ENCODE data around the gene SLC4A7.
"Not testable (repeated sequence)": the region's sequence is repeated elsewhere in the genome, so short reads cannot be mapped to it uniquely, and the experiment has no call there.

SLC4A7 gene

DNA sequence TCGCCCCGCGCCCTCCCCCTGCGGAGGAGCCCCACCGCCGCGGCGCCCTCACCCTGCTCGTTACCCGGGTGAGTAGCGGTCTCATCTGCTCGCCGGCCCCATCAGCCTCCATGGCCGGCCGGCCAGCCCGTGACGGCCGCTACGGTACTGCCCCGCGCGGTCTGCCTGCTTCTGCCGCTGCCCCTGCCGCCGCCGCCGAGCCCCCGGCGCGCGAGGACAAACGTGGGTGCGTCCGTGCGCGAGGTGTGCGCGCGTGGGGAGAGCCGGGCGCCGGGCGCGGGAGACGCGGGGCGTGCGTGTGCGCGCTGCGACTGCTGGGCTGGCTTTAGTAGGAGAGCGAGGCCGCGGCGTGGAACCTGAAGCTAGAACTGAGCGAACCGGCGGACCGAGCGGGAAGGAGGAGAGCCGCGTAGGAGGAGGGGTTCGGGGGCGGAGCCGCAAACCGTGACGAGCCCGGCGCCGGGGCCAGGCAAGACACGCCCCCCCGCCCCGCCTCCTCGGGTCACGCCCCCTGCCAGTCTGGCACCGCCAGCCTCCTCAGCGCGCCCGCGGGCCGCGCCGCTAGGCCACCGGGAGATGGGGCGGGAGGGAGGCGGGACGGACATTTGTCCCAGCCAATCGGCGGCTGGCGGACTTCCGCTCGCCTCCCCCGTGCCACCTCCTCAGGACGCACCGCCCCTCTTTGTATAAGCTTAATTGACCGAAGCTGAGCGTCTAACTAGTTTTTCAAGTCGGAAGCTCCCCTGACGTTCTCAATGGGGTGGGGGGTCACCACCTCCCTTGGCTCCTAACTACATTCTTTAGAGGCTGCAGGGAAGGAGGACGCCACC is at the start of gene SLC4A7:
SLC4A7 (minus strand) TSS at position 370 of the 830 bp plus-strand sequence; CDS start at position 112, 258 bp downstream.
- DNase-seq, result peak; percentile 92

DNA sequence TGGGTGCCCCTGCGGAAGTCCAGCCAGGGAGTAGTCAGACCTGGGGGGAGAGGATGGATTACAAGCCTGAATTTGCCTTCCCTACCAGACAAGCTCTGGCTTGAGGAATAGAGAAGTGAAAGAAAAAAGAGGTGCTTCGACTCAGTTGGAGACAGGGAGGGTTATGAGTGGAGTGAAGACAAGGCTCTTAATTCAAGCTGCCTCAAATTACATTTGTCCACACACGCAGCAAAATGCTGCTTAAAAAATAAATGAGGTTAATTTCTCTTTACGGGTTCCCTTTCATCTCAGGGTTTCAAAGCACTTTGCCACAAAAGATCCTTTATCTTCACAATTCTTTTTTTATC is 49.0 kb upstream of the SLC4A7 start:
- no peak for DNase-seq

DNA sequence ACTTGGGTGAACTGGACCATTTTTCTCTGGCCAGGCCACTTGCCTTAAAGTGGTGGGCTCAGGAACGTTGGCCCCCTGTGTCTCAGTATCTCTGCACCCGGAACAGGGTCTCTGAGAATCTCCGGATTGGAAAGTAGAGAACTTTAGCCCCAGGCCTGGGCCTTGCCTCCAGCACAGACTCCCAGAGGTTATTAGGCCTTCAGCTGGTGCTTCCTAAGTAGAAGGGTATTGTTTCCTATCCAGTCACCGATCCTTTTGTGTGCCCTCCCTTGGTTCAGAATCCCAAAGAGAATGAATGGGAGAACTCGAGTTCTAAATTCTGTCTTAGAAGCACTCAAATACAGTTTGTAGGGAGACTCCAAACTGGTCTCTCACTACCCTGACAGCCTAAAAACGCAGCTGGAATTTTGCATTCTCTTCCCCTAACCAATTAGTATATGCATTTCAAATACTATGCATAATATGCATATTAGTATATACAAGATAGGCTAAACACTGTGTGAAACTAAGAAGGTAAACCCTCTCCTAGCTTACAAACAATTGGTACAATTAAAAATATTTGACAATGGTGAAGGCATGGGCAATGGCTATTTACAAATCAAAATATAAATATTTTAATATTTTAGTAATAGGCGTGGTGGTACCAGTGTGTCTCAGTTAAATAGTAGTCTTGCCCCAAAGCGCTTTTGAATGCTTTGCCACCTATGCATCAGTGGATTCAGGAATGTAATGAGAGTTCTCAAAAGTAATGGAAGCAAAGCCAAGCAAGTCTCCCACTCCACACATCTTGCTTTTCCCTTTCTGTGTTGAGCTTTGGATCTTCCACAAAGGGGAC is 48.5 kb upstream of the SLC4A7 start:
- no peak for DNase-seq

DNA sequence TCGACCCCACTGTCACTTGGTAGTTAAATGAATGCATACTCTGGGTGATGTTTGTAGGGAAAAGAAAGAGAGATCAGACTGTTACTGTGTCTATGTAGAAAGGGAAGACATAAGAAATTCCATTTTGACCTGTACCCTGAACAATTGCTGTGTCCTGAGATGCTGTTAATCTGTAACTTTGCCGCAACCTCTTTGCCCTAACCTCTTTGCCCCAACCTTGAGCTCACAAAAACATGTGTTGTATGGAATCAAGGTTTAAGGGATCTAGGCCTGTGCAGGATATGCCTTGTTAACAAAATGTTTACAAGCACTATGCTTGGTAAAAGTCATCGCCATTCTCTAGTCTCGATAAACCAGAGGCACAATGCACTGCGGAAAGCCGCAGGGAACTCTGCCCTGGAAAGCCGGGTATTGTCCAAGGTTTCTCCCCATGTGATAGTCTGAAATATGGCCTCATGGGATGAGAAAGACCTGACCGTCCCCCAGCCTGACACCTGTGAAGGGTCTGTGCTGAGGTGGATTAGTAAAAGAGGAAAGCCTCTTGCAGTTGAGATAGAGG is 47.1 kb upstream of the SLC4A7 start:
- DNase-seq, result not testable (repeated sequence)

DNA sequence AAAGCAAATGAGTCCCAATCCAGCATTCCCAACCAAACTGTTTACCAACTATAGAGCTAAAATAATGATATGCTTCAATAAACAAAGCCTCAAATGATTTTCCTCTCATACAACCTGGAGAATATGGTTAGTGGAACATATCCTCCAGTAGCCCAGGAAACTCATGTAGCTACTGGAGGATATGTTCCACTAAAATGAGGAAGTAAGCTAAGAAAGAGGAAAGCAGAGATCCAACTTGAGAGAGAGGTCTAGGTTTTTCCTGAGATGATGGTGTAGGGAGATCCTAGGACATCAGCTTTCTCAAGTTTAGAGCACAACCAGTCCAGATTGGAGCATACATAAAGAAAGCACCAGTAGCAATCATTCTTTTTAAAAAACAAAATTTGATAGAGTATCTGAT is 44.6 kb upstream of the SLC4A7 start:
- DNase-seq, result no peak

DNA sequence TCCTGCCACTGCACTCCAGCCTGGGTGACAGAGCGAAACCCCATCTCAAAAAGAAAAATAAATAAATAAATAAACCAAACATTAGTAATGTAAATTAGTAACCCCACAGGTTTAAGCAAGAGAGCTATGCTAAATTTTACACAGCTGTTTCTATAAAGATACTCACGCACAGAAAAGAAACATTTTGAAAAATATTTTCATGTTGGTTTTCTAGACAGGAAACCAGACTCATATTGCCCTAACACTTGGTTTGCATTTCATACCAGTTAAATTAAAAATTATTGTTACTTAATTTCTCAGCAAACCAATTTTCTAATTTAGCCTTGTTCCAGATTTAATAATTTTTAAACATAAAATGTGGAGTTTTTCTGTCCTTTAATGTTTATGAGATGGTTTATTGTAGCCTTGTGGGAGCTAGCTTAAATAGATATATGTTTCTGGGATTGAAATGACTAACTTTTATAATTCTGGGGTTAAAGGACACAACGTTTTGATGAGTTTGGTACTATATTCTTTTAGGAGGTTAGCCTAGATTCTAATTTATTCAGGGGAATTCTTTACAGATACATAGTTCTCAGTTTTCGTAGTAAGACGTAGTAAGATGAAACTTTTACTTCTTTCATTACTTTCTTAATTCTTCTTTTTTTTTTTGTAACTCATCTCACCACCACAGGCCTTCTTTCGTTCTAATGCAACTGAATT is 42.6 kb upstream of the SLC4A7 start:
- no peak for DNase-seq

DNA sequence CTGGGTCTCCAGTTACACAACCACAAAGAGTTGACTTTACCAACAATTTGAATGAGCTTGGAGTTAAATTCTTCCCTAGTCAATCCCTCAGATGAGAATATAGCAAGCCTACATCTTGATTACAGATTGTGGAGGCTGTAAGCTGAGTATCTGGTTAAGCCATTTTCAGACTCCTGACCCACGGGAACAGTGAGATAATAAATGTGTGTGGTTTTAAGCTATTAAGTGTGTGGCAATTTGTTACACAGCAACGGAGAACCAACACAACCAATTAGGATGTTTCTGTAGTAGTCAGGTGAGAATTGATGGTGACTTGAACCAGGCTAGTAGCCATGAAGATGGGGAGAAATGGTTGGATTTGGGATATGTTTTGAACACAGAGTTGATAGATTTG is 37.7 kb upstream of the SLC4A7 start:
- no peak for DNase-seq

DNA sequence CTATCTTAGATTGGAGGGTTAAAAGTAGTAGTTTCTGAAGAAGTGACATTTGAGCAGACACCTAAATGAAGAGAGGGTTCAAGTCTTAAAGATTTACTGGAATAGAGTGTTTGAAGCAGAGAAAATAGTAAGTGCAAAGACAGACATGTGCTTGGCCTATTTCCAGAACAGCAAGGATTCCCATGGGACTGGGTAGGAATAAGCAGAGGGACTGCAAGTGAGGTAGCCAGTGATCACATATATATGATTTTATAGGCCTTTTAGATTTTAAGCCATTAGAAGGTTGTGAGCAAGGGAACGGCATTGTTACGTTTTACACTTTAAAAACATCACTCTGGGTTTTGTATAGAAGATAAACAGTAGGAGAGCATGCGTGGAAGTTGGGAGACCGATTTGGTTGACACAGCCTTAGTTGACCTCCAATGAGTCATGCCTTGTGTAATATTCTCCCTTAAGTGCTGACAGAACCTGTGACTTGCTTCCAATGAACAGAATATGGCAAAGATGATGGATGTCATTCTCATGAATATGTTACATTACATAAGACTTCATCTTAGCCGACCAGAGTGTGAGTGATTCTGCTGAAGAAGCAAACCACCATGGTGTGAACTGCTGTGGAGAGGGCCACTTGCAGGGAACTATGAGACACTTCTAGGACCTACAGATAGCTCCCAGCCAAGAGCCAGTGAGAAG is 37.1 kb upstream of the SLC4A7 start:
- DNase-seq, result no peak

DNA sequence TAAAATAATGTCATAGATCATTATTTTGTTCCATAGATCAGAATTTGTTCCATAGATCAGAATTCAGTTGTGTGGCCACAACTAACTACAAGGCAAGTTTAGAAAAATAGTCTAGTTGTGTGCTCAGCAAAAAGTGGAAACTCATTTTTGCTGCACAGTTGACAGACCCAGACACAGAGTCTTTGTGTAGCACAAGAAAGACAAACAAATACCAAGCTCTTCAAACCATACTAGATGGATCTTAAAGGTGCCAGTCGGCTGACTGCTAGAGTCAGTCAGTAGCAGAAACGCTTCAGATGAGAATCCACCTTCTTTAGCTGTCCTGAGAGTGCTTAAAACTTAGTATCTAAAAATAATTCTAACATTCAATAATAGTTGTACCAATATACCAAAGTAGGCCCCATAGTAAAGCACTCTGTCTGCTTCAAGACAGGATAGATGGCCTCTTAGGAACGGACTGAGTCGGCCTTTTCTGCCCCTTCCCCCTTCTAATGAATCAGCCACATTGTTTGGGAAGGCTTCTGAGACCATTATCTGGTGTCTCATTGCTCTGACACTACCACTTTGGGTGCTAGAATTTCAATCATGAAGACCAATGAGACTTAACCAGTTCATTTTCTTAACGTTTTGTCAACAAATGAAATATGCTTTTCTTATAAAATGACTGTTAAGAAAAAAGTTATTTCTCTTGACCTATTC is 27.7 kb upstream of the SLC4A7 start:
- DNase-seq, result no peak

DNA sequence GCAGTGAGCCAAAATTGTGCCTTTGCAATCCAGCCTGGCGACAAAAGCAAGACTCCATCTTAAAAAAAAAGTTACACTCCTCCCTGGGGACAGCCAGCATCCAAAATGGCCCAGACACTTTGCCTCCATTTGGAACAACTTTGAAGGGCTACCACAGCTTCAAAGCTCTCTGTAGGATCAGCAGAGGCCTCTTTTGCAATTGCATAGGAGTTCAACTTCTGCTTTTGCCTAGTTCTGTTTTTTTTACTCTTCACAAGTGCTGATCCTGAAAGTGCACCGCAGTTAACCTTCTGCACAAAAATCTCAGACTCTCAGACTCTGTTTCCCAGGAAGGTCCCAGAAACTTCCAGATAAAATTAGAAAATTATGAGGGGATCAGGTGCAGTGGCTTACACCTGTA is 25.2 kb upstream of the SLC4A7 start:
- DNase-seq, result no peak

DNA sequence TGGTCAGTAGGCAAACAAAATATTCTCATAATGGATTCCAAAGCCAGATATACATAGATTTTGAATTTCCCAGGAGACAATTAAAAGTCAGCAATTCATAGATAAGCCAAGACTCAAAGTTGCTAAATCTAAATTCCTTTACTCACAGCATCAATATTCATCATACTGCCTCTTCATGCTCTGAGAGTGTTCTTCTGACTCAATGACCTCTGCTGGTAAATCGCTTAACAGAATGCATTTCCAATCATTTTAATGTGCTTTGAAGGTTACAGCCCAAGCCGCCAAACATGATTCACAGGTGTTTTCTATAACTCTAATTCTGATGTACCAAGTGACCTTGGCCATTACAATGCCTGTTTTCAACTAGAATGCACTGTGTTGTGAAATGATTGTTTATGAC is 24.2 kb upstream of the SLC4A7 start:
- no peak for DNase-seq

DNA sequence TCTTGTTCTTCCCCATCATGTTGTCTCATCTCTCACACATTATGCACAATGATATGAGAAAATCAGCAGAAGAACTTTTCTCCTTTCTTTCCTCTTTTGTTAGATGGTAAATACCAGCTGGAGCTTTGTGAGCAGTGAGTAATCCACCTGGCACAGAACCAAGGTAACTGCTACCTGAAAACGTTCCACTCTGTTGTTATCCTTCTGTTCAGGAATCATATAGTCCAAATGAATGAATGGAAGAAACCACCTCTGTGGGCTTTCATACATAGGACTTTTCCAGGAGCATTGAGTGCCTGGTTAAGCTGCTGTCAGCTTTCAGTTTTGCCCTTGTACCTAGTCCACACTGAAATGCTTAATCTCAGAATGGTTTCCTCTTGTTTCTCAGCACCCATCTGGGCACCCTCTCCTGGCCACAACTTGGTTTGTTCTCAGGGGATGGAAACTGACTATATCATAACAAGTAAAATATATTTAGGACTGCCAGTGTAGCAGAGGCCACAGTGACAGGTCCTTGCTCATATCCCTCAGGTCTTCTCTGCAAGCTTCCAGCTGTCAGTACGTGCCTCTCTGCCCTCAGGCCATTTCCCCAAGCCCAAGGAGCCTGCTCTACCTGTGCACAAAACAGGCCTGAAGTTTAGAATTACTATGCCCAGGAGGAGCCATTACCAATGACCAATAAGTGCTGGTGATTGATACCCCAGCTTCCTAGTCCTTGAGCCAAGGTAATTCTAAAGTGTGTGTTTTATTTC is 23.5 kb upstream of the SLC4A7 start:
- DNase-seq, result peak; percentile 52

DNA sequence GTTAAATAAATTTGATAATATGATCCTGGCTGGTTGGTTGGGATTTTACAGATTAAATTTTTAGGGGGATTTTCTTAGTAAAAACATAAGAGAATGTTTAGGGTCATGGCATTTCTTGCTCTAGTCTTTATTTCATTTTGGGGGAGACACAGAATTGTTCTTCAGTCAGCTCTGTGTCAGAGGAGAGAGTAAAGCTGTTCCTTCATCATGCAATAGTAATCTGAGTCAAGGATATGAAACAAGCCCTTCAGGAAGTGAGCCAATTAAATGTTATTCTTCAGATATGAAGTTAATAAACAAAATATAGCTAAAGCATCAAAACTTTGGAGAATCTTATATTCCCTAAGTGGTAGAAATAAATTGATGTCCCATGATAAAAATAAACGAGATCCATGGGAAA is 22.9 kb upstream of the SLC4A7 start:
- no peak for DNase-seq

DNA sequence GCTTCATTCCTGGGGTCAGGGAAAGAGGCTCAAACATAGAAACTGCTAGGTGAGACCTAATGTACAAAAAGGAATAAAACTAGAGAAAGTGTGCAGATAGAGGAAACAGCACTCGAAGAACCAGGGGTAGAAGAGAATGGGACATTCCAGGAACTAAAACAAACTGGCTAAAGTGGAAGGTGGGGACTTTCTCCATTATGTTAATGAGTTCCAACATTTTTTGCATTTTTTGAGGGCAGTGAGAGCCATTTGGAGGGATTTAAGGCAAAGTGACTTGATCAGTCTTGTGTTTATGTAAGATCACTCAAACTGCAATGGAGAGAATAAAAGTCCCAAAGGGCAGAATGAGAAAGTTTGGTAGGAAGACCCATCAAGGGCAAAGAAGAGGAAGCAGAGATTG is 20.6 kb upstream of the SLC4A7 start:
- DNase-seq, result no peak

DNA sequence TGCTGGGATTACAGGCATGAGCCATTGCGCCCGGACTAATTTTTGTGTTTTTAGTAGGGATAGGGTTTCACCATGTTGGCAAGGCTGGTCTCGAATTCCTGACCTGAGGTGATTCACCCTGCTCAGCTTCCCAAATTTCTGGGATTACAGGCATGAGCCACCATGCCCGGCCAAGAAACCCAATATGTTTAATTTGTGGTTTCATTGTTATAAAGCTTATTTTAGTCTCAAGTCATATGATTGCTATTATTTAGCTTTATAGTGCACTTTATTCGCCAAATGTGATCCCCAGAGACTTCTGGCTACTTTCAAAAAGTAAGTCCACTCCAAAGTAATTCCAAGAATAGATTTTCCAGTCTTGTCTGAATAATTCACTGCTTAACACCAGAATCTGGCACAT is 19.3 kb upstream of the SLC4A7 start:
- DNase-seq, result no peak

DNA sequence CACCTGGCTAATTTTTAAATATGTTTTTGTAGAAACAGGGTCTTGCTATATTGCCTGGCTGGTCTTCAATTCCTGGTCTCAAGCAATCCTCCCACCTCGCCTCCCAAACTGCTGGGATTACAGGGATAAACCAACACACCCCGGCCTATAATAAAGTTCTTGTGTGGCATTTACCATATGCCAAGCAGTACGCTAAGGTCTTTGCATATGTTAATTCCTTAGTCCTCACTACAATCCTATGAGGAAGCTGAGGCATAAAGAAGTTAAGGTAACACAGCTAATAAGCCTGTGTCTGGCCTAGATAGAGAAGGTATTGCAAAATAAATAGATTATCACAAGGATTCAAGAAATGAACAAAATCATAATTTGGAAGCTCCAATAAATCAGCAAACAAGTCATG is 17.6 kb upstream of the SLC4A7 start:
- DNase-seq, result no peak

DNA sequence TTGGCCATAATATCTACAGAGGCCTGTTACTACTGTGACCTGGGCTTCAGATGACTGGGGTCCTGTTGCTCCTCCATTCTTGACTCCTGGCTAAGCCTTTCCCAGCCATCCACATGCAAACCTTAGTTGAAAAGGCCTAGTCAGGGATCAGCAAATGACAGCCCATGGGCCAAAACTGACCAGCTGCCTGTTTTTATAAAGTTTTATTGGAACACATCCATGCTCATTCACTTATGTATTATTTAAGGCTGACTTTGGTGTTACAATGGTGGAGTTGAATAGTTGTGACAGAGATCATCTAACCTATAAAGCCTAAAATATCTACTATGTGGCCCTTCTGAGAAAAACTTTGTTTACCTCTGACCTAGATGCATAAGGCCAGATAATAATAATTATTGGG is 16.8 kb upstream of the SLC4A7 start:
- DNase-seq, result no peak

DNA sequence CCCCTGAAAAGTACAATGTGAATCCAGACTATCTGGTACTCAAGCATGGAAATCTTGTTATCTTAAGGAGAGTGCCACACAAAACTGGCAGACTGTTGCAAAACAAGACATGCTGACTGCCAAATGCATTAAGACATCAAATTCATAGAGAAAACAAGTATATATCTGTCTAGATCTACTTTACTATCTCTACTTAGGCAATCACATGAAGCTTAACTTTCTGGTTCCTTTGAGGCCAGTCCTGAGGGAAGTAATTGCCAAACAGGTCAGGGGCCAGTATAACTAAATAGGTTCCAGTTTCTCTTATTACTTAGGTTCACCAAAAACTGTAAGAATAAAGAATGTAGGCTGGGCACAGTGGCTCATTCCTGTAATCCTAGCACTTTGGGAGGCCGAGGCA is 15.9 kb upstream of the SLC4A7 start:
- DNase-seq, result no peak

DNA sequence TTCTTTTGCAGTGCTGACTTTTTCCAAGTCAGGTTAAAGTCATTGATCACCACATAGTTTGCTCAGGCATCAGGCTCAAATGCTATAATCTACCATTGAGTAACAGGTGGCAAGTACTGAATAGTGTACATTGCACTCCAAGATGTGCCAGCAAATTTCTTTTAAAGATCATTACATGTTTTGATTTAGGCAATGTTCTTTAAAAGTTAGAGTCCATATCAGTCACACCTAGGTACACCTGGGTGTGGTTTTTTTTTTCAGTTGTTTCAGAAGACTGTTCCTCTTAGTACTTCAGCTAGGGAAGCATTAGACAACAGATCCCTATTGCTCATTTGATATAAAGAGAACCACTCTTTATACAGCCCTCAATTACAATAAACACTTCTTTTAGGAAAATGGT is 10.6 kb upstream of the SLC4A7 start:
- no peak for DNase-seq

DNA sequence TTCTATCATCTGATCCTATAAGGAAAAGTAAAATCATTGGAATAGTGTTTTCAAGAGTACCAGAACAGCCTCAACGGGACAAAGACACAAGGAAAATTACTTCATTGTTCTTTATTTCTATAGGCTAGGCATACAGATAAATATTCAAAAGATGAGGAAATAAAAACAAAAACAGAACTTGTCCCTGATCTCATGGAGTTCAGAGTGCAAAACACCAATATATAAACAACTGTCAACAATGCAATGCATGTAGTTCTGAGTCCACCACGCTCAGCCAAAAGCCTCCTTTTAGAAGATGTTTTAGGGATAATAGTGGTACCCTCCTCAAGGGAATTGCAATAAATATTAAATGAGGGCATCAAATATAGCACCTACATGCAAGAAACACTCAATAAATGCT is 4.6 kb upstream of the SLC4A7 start:
- no peak for DNase-seq

DNA sequence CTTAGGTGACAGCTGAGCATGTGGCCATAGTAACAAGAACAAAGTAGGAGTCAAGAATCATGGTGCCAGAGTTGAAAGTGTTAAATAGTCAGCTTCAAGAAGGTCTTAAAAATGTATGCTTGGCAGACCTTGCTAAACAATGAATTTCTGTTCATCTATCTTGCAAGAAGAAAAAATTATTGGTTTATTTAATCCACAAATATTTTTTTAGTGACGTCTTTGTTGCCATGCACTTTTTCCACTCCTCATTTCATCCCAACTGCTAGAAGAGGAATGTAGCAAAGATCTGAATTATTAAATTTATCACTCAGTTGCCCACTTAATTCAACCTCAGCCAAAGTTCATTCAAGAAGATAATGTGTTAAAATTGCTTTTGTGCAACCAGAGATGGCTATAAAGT is 3.2 kb upstream of the SLC4A7 start:
- no peak for DNase-seq
